Measurements from ENCODE around the gene ATP11A.

GRCh38 chr13:112740502-112741131 lies 50.8 kb downstream of the ATP11A start:
- TF ChIP-seq CTCF (IDR thresholded peaks at IDR 0.05) (no peak), POLR2A (IDR thresholded peaks at IDR 0.05) (no peak)
